Activated gamma-delta T cell (primary cell): ENCODE results near the gene LACTBL1.
"Not testable (repeated sequence)": the region's sequence is repeated elsewhere in the genome, so short reads cannot be mapped to it uniquely, and the experiment has no call there.

Experiments
- DNase-seq: peaks from one replicate; lab custom pipeline; 2025; lab: John Stamatoyannopoulos, UW

LACTBL1 gene

GRCh38 chr1:22976461-22977243 lies 4.0 kb upstream of the LACTBL1 start:
- DNase-seq, result no peak

GRCh38 chr1:22976127-22976460 lies 3.4 kb upstream of the LACTBL1 start:
- DNase-seq, result no peak

GRCh38 chr1:22975694-22976093 lies 3.0 kb upstream of the LACTBL1 start:
- no peak for DNase-seq

GRCh38 chr1:22971611-22972405 lies 858 bp downstream of the LACTBL1 start:
- DNase-seq, result no peak

- DNase-seq, result no peak
Measured at GRCh38 chr1:22971161-22971560, 1.5 kb downstream of the LACTBL1 start.

GRCh38 chr1:22970096-22970495 lies 2.6 kb downstream of the LACTBL1 start:
- DNase-seq, result no peak

- no peak for DNase-seq
Measured at GRCh38 chr1:22969304-22969709, 3.4 kb downstream of the LACTBL1 start.

GRCh38 chr1:22967833-22968232 lies 4.8 kb downstream of the LACTBL1 start:
- DNase-seq, result no peak

GRCh38 chr1:22966309-22966708 lies 6.4 kb downstream of the LACTBL1 start:
- no peak for DNase-seq

- no peak for DNase-seq
Measured at GRCh38 chr1:22963044-22963677, 9.5 kb downstream of the LACTBL1 start.

GRCh38 chr1:22962558-22962957 lies 10.1 kb downstream of the LACTBL1 start:
- DNase-seq, result no peak

- no peak for DNase-seq
Measured at GRCh38 chr1:22959545-22960360, 12.9 kb downstream of the LACTBL1 start.

- DNase-seq, result no peak
Measured at GRCh38 chr1:22958556-22958955, 14.1 kb downstream of the LACTBL1 start.

GRCh38 chr1:22957066-22957465 lies 15.6 kb downstream of the LACTBL1 start:
- no peak for DNase-seq

GRCh38 chr1:22955146-22955545 lies 17.5 kb downstream of the LACTBL1 start:
- DNase-seq, result no peak

GRCh38 chr1:22953740-22954141 lies 18.9 kb downstream of the LACTBL1 start:
- no peak for DNase-seq

GRCh38 chr1:22953057-22953739 lies 19.5 kb downstream of the LACTBL1 start:
- DNase-seq, result no peak

GRCh38 chr1:22952694-22953056 lies 20.0 kb downstream of the LACTBL1 start:
- no peak for DNase-seq

- no peak for DNase-seq
Measured at GRCh38 chr1:22951796-22952195, 20.9 kb downstream of the LACTBL1 start.

GRCh38 chr1:22949822-22950331 lies 22.8 kb downstream of the LACTBL1 start:
- DNase-seq, result no peak

- not testable (repeated sequence) for DNase-seq
Measured at GRCh38 chr1:22945171-22945570, 27.5 kb downstream of the LACTBL1 start.
